GM18507 (cell line): ENCODE results near the gene GABARAPL1.
"Not testable (repeated sequence)": the region's sequence is repeated elsewhere in the genome, so short reads cannot be mapped to it uniquely, and the experiment has no call there.

Source experiments
- DNase-seq: peaks from one replicate; pipeline ENCODE4 v3.0.0; 2011; ENCODE audit warnings: low read depth; ENCODE audit not compliant: insufficient read length; ENCODE audit errors: extremely low spot score
- FAIRE-seq: peaks from 2 replicates; lab custom pipeline; 2011; peaks lifted over from hg19 to GRCh38; lab: Jason Lieb, UNC

The GABARAPL1 gene

GRCh38 chr12:10225426-10225825 lies 12.7 kb downstream of the GABARAPL1 start:
- not testable (repeated sequence) for FAIRE-seq, DNase-seq

GRCh38 chr12:10226086-10226485 lies 13.4 kb downstream of the GABARAPL1 start:
- no peak for FAIRE-seq
- DNase-seq: no peak

- FAIRE-seq: no peak
- no peak for DNase-seq
These were observed 14.1 kb downstream of the GABARAPL1 start for GRCh38 chr12:10226731-10227130.

- DNase-seq (no peak), FAIRE-seq (no peak)
These were observed 15.0 kb downstream of the GABARAPL1 start for GRCh38 chr12:10227648-10228047.

GRCh38 chr12:10234562-10234961 lies 21.9 kb downstream of the GABARAPL1 start:
- no peak for DNase-seq

GRCh38 chr12:10235761-10236631 lies 23.3 kb downstream of the GABARAPL1 start:
- no peak for DNase-seq
- FAIRE-seq: peak; percentile 81

More at GRCh38 chr12:10234562-10234961, 21.9 kb downstream of the GABARAPL1 start:
- no peak for FAIRE-seq

- FAIRE-seq (no peak), DNase-seq (no peak)
These were observed 24.0 kb downstream of the GABARAPL1 start for GRCh38 chr12:10236720-10237119.

- no peak for FAIRE-seq
- DNase-seq: no peak
These were observed 25.8 kb downstream of the GABARAPL1 start for GRCh38 chr12:10238526-10238925.

- DNase-seq: no peak
- FAIRE-seq: no peak
These were observed 28.6 kb downstream of the GABARAPL1 start for GRCh38 chr12:10241290-10241689.

- DNase-seq (no peak), FAIRE-seq (no peak)
These were observed 29.1 kb downstream of the GABARAPL1 start for GRCh38 chr12:10241727-10242126.

GRCh38 chr12:10242539-10242938 lies 29.9 kb downstream of the GABARAPL1 start:
- FAIRE-seq: peak; percentile 56
- DNase-seq: no peak

- FAIRE-seq: peak; percentile 81
- DNase-seq: peak; percentile 33
These were observed 31.3 kb downstream of the GABARAPL1 start for GRCh38 chr12:10243818-10244520.

GRCh38 chr12:10247436-10248058 lies 34.9 kb downstream of the GABARAPL1 start:
- no peak for FAIRE-seq

GRCh38 chr12:10249690-10250455 lies 37.2 kb downstream of the GABARAPL1 start:
- FAIRE-seq (no peak), DNase-seq (no peak)

More at GRCh38 chr12:10247436-10248058, 34.9 kb downstream of the GABARAPL1 start:
- DNase-seq: no peak

GRCh38 chr12:10251669-10252068 lies 39.0 kb downstream of the GABARAPL1 start:
- no peak for DNase-seq
- no peak for FAIRE-seq

GRCh38 chr12:10252201-10252600 lies 39.5 kb downstream of the GABARAPL1 start:
- DNase-seq: no peak
- no peak for FAIRE-seq

- FAIRE-seq: no peak
- DNase-seq: no peak
These were observed 43.4 kb downstream of the GABARAPL1 start for GRCh38 chr12:10256064-10256463.

- FAIRE-seq: no peak
- no peak for DNase-seq
These were observed 48.2 kb downstream of the GABARAPL1 start for GRCh38 chr12:10260927-10261326.

GRCh38 chr12:10268037-10268436 lies 55.4 kb downstream of the GABARAPL1 start:
- no peak for FAIRE-seq
- no peak for DNase-seq
